GM19099 (cell line): ENCODE results near the gene KCNAB2.

Experiments used
- POLR2A ChIP-seq: IDR thresholded peaks from 3 replicates; pipeline ENCODE4 v1.6.1; 2011; ENCODE audit warnings: low read depth; ENCODE audit not compliant: insufficient read length; ENCODE audit errors: extremely low read depth

Gene KCNAB2

GRCh38 chr1:6099787-6100765 is 54.4 kb downstream of the KCNAB2 start:
- no peak for TF ChIP-seq POLR2A

GRCh38 chr1:6100861-6101783 is 55.4 kb downstream of the KCNAB2 start:
- no peak for TF ChIP-seq POLR2A

- no peak for TF ChIP-seq POLR2A
Measured at GRCh38 chr1:6101826-6102531, 56.3 kb downstream of the KCNAB2 start.

GRCh38 chr1:6102532-6102845 is 56.8 kb downstream of the KCNAB2 start:
- TF ChIP-seq POLR2A, result no peak

GRCh38 chr1:6103111-6103853 is 57.6 kb downstream of the KCNAB2 start:
- no peak for TF ChIP-seq POLR2A

GRCh38 chr1:6103854-6104530 is 58.3 kb downstream of the KCNAB2 start:
- TF ChIP-seq POLR2A, result no peak

GRCh38 chr1:6104631-6105030 is 58.9 kb downstream of the KCNAB2 start:
- no peak for TF ChIP-seq POLR2A

GRCh38 chr1:6105218-6105679 is 59.6 kb downstream of the KCNAB2 start:
- TF ChIP-seq POLR2A, result no peak

GRCh38 chr1:6105763-6106162 is 60.1 kb downstream of the KCNAB2 start:
- TF ChIP-seq POLR2A, result no peak

- TF ChIP-seq POLR2A, result no peak
Measured at GRCh38 chr1:6106321-6106731, 60.6 kb downstream of the KCNAB2 start.

- no peak for TF ChIP-seq POLR2A
Measured at GRCh38 chr1:6106977-6107376, 61.3 kb downstream of the KCNAB2 start.

- TF ChIP-seq POLR2A, result no peak
Measured at GRCh38 chr1:6107409-6108356, 62.0 kb downstream of the KCNAB2 start.

GRCh38 chr1:6108476-6108875 is 62.8 kb downstream of the KCNAB2 start:
- TF ChIP-seq POLR2A, result no peak
